Neural cell (in vitro differentiated cells): ENCODE data around the gene OGFOD2. TPM values are rescaled to one million over a fixed set of nuclear protein-coding genes. Genes with fewer than 3 reads are reported as not detected.

Experiments
- H2AFZ ChIP-seq: fragments of 200-600, 300-800 bp; sonication (generic), shearing (Covaris generic); 2 replicates; pipeline ENCODE4 v1.6.0; 2014; ENCODE audit warnings: low read depth, mild to moderate bottlenecking, antibody characterized with exemption, low read length, moderate library complexity
- H3F3A ChIP-seq: fragments of 200-600 bp; shearing (Covaris generic); 2 replicates; pipeline ENCODE4 v1.6.1; 2016; ENCODE audit warnings: mild to moderate bottlenecking, moderate library complexity, mixed read lengths, antibody characterized with exemption, low read length; ENCODE audit not compliant: insufficient read depth, poor library complexity, severe bottlenecking
- H3K27ac ChIP-seq: fragments of 200-600, 300-800 bp; sonication (generic), shearing (Covaris generic); 2 replicates; pipeline ENCODE4 v1.5.1; 2014; ENCODE audit warnings: mild to moderate bottlenecking, low read length, moderate library complexity
- H3K27me3 ChIP-seq: fragments of 300-800, 200-600 bp; sonication (generic), shearing (Covaris generic); 2 replicates; pipeline ENCODE4 v1.6.0; 2014; ENCODE audit warnings: mild to moderate bottlenecking, low read depth, low read length, moderate library complexity; ENCODE audit not compliant: insufficient read depth
- H3K36me3 ChIP-seq: fragments of 300-800, 200-600 bp; sonication (generic), shearing (Covaris generic); 2 replicates; pipeline ENCODE4 v1.5.1; 2014; ENCODE audit warnings: mild to moderate bottlenecking, antibody characterized with exemption, low read length, moderate library complexity; ENCODE audit not compliant: insufficient read depth
- H3K4me2 ChIP-seq: fragments of 300-800, 200-600 bp; sonication (generic), shearing (Covaris generic); 2 replicates; pipeline ENCODE4 v1.6.0; 2014; ENCODE audit warnings: mild to moderate bottlenecking, low read length
- H3K4me3 ChIP-seq: fragments of 300-800, 200-600 bp; sonication (generic), shearing (Covaris generic); 2 replicates; pipeline ENCODE4 v1.5.1; 2014; ENCODE audit warnings: mild to moderate bottlenecking, low read length, moderate library complexity
- H3K79me2 ChIP-seq: fragments of 200-600 bp; shearing (Covaris generic); replicated peaks from 2 replicates; pipeline ENCODE4 v1.6.0; 2014; ENCODE audit warnings: mild to moderate bottlenecking, low read length, moderate library complexity; ENCODE audit not compliant: insufficient read depth
- H3K9ac ChIP-seq: fragments of 300-800, 200-600 bp; sonication (generic), shearing (Covaris generic); 2 replicates; pipeline ENCODE4 v1.6.1; 2016; ENCODE audit warnings: mild to moderate bottlenecking, low read length, mixed read lengths
- H3K9me2 ChIP-seq: fragments of 200-600 bp; shearing (Covaris generic); 2 replicates; pipeline ENCODE4 v1.6.1; 2016; ENCODE audit warnings: mild to moderate bottlenecking, low read length, mixed read lengths; ENCODE audit not compliant: insufficient read depth
- H3K9me3 ChIP-seq: fragments of 200-600, 300-800 bp; sonication (generic), shearing (Covaris generic); 2 replicates; pipeline ENCODE4 v1.6.1; 2016; ENCODE audit warnings: mild to moderate bottlenecking, mixed run types, low read length, moderate library complexity, mixed read lengths
- H4K20me1 ChIP-seq: fragments of 200-600 bp; shearing (Covaris generic); 2 replicates; pipeline ENCODE4 v1.6.1; 2016; ENCODE audit warnings: mild to moderate bottlenecking, mixed run types; ENCODE audit not compliant: insufficient read depth
- CTCF ChIP-seq: fragments of 450-650 bp; IDR thresholded peaks from 2 replicates; pipeline ENCODE4 v1.5.1; 2014; ENCODE audit warnings: antibody characterized with exemption, mild to moderate bottlenecking, moderate library complexity; ENCODE audit not compliant: poor library complexity, severe bottlenecking
- EP300 ChIP-seq: fragments of 450-650 bp; conservative IDR thresholded peaks from 2 replicates; pipeline ENCODE4 v1.6.1; 2014; ENCODE audit warnings: antibody characterized with exemption, mild to moderate bottlenecking, moderate library complexity; ENCODE audit not compliant: poor library complexity, severe bottlenecking
- EZH2 ChIP-seq: fragments of 200-600, 300-800 bp; shearing (Covaris generic), sonication (generic); IDR thresholded peaks from 2 replicates; pipeline ENCODE4 v1.6.1; 2014; ENCODE audit warnings: antibody characterized with exemption, low read length, borderline replicate concordance, mild to moderate bottlenecking; ENCODE audit not compliant: insufficient read depth, poor library complexity, severe bottlenecking
- MXI1 ChIP-seq: fragments of 450-650 bp; conservative IDR thresholded peaks from 2 replicates; pipeline ENCODE4 v1.6.1; 2014; ENCODE audit warnings: antibody characterized with exemption, mild to moderate bottlenecking; ENCODE audit not compliant: poor library complexity, severe bottlenecking
- POLR2AphosphoS5 ChIP-seq: IDR thresholded peaks from 2 replicates; pipeline ENCODE4 v1.6.1; 2012
- RAD21 ChIP-seq: fragments of 450-650 bp; conservative IDR thresholded peaks from 2 replicates; pipeline ENCODE4 v1.6.1; 2014; ENCODE audit warnings: antibody characterized with exemption, mild to moderate bottlenecking, moderate library complexity
- SMC3 ChIP-seq: fragments of 450-650 bp; conservative IDR thresholded peaks from 2 replicates; pipeline ENCODE4 v1.6.1; 2014; ENCODE audit warnings: antibody characterized with exemption, mild to moderate bottlenecking, moderate library complexity; ENCODE audit not compliant: poor library complexity
- TAF1 ChIP-seq: IDR thresholded peaks from 2 replicates; pipeline ENCODE4 v1.6.1; 2012; ENCODE audit warnings: low read depth
- polyA plus RNA-seq: library from polyadenylated mRNA; depleted of rRNA; stranded (reverse); fragments of >200 nt; gene quantifications from 2 replicates; pipeline ENCODE4 v1.2.3, GENCODE V29; 2014
- TF ChIP-seq, protein P1 (sequence below): IDR thresholded peaks from 2 replicates; pipeline ENCODE4 v1.6.1; 2012; ENCODE audit warnings: borderline replicate concordance

The OGFOD2 gene
- polyA plus RNA-seq, 1 donor from 2014 or later: 27.8 TPM

DNA sequence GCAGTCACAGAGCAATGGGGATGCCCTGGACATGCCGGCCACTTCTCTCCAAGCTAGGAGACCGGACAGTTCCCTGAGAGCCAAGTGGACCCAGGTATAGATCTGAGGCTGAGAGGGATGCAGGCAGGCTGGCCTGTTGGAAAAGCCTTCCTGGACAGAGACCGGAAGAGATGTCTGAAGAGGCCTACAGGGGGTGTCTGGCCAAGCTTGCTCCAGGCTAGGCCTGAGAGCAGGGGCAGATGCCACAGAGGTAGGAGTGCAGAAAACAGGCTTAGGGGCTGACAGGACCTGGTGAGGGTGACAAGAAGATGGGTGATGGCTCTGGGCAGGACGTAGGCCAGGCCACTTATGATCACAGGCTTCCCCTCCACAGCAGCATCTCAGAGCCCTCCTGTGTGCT is 35.6 kb downstream of the OGFOD2 start:
- Histone ChIP-seq H2AFZ (no peak overlapping the region), H3K9me3 (no peaks in the 10 kb centered on the region), H3K36me3 (no peaks in the 10 kb centered on the region)

DNA sequence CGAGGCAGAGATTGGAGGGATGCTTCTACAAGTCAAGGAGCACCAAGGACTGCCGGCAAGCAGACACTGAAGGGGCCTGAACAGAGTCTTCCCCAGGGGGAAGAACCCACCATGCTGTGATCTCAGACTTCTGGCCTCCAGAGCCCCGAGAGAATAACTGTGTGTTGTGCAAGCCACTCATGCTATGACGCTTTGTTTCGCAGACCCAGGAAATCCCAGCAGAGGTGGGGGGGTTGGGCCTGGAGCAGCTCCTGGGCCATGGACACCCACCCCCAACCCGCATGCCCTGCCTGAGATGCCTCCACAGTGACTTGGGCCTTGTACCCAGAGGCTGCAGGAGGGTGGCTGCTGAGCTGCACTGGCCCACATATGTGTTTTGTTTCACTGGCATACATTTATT is 36.7 kb downstream of the OGFOD2 start:
- H3K27ac ChIP-seq: no peak overlapping the region
- H3K79me2 ChIP-seq: no peaks in the 10 kb centered on the region
- no peaks in the 10 kb centered on the region for H3F3A ChIP-seq
- no peaks in the 10 kb centered on the region for H3K9me3 ChIP-seq
- H3K9ac ChIP-seq: no peak overlapping the region
- no peaks in the 10 kb centered on the region for H3K9me2 ChIP-seq
- H3K36me3 ChIP-seq: no peaks in the 10 kb centered on the region
- no peak overlapping the region for H2AFZ ChIP-seq
- no peaks in the 10 kb centered on the region for H4K20me1 ChIP-seq
- H3K27me3 ChIP-seq: no peaks in the 10 kb centered on the region
- no peak overlapping the region for H3K4me2 ChIP-seq
- no peak overlapping the region for H3K4me3 ChIP-seq
- TF ChIP-seq SMC3: no peak
- no peak for TF ChIP-seq EP300
- TF ChIP-seq MXI1: no peak
- TF ChIP-seq CTCF: no peak

More for the DNA sequence above, 35.6 kb downstream of the OGFOD2 start:
- Histone ChIP-seq H3K9ac (no peak overlapping the region), H3F3A (no peaks in the 10 kb centered on the region), H3K79me2 (no peaks in the 10 kb centered on the region), H4K20me1 (no peaks in the 10 kb centered on the region), H3K4me2 (no peak overlapping the region), H3K27ac (no peak overlapping the region), H3K9me2 (no peaks in the 10 kb centered on the region), H3K4me3 (no peak overlapping the region), H3K27me3 (no peaks in the 10 kb centered on the region)
- no peak for TF ChIP-seq EZH2
- TF ChIP-seq, protein P1, sequence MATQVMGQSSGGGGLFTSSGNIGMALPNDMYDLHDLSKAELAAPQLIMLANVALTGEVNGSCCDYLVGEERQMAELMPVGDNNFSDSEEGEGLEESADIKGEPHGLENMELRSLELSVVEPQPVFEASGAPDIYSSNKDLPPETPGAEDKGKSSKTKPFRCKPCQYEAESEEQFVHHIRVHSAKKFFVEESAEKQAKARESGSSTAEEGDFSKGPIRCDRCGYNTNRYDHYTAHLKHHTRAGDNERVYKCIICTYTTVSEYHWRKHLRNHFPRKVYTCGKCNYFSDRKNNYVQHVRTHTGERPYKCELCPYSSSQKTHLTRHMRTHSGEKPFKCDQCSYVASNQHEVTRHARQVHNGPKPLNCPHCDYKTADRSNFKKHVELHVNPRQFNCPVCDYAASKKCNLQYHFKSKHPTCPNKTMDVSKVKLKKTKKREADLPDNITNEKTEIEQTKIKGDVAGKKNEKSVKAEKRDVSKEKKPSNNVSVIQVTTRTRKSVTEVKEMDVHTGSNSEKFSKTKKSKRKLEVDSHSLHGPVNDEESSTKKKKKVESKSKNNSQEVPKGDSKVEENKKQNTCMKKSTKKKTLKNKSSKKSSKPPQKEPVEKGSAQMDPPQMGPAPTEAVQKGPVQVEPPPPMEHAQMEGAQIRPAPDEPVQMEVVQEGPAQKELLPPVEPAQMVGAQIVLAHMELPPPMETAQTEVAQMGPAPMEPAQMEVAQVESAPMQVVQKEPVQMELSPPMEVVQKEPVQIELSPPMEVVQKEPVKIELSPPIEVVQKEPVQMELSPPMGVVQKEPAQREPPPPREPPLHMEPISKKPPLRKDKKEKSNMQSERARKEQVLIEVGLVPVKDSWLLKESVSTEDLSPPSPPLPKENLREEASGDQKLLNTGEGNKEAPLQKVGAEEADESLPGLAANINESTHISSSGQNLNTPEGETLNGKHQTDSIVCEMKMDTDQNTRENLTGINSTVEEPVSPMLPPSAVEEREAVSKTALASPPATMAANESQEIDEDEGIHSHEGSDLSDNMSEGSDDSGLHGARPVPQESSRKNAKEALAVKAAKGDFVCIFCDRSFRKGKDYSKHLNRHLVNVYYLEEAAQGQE: no peak
- TF ChIP-seq EP300: no peak
- TF ChIP-seq CTCF: no peak
- TF ChIP-seq MXI1: no peak
- no peak for TF ChIP-seq POLR2AphosphoS5
- TF ChIP-seq SMC3: no peak
- no peak for TF ChIP-seq RAD21
- TF ChIP-seq TAF1: no peak
